SK-N-SH (cell line): ENCODE results near the gene STARD13. TPM values are rescaled to one million over a fixed set of nuclear protein-coding genes. Genes with fewer than 3 reads are reported as not detected.

Experiments used
- CTCF ChIA-PET: fragments of 300-600, 350-600 bp; formaldehyde crosslinking; extraction: SDS; loops from one replicate; lab custom pipeline; 2021; lab: Yijun Ruan, JAX
- POLR2A ChIA-PET: fragments of 350-600 bp; sonication (Branson Sonifier 250); formaldehyde crosslinking; extraction: SDS; loops from one replicate; lab custom pipeline; 2020; ENCODE audit warnings: antibody characterized with exemption, inconsistent platforms; lab: Yijun Ruan, JAX
- DNase-seq: peaks from one replicate; pipeline ENCODE4 v3.0.0; 2012
- H2AFZ ChIP-seq: fragments of 200-600 bp; sonication (generic); 2 replicates; pipeline ENCODE4 v1.8.1; 2016; ENCODE audit warnings: antibody characterized with exemption, mild to moderate bottlenecking, low read depth
- H3F3A ChIP-seq: fragments of 200-600 bp; sonication (generic); replicated peaks from 2 replicates; pipeline ENCODE3; 2016; ENCODE audit warnings: antibody characterized with exemption, mild to moderate bottlenecking; ENCODE audit not compliant: insufficient read depth
- H3K27ac ChIP-seq, 2 experiments: fragments of 200-500 bp in 1 of 2; fragments of 200-600 bp in 1 of 2; sonication (Bioruptor generic) in 1 of 2; sonication (generic), shearing (Covaris generic) in 1 of 2; 2 replicates each; pipeline versions ENCODE4 v1.5.1 to v1.6.1; 2014 to 2016; ENCODE audit warnings: low read depth in 2 of 2, inconsistent platforms in 1 of 2, low read length in 1 of 2, mild to moderate bottlenecking in 1 of 2, mixed read lengths in 1 of 2
- H3K27me3 ChIP-seq: fragments of 200-600 bp; sonication (generic), shearing (Covaris generic); 2 replicates; pipeline ENCODE4 v1.6.1; 2016; ENCODE audit warnings: mixed run types; ENCODE audit not compliant: insufficient read depth
- H3K36me3 ChIP-seq, 2 experiments: fragments of 200-500 bp in 1 of 2; fragments of 200-600 bp in 1 of 2; sonication (Bioruptor generic) in 1 of 2; sonication (generic) in 1 of 2; replicated peaks in 1 of 2; 2 replicates each; pipeline versions ENCODE3 to v1.5.1; 2014 to 2016; ENCODE audit warnings: low read length in 1 of 2, mild to moderate bottlenecking in 1 of 2; ENCODE audit not compliant: insufficient read depth in 2 of 2, control insufficient read depth in 1 of 2
- H3K4me1 ChIP-seq, 2 experiments: fragments of 200-500 bp in 1 of 2; fragments of 200-600 bp in 1 of 2; sonication (Bioruptor generic) in 1 of 2; sonication (generic), shearing (Covaris generic) in 1 of 2; 2 replicates each; pipeline versions ENCODE4 v1.5.1 to v1.6.1; 2014 to 2016; ENCODE audit warnings: low read depth in 1 of 2, low read length in 1 of 2, mixed run types in 1 of 2; ENCODE audit not compliant: insufficient read depth in 2 of 2, control insufficient read depth in 1 of 2
- H3K4me2 ChIP-seq: fragments of 200-600 bp; sonication (generic), shearing (Covaris generic); 2 replicates; pipeline ENCODE4 v1.6.1; 2017; ENCODE audit warnings: mixed run types
- H3K4me3 ChIP-seq, 2 experiments: fragments of 200-500 bp in 1 of 2; fragments of 200-600 bp in 1 of 2; sonication (Bioruptor generic) in 1 of 2; sonication (generic), shearing (Covaris generic) in 1 of 2; 2 replicates each; pipeline versions ENCODE4 v1.5.1 to v1.8.1; 2014 to 2016; ENCODE audit warnings: low read depth in 2 of 2, inconsistent platforms in 1 of 2, low read length in 1 of 2, mild to moderate bottlenecking in 1 of 2, mixed read lengths in 1 of 2, moderate library complexity in 1 of 2
- H3K79me2 ChIP-seq: fragments of 200-600 bp; sonication (generic); 2 replicates; pipeline ENCODE4 v1.8.1; 2017; ENCODE audit warnings: mild to moderate bottlenecking; ENCODE audit not compliant: insufficient read depth
- H3K9ac ChIP-seq: fragments of 200-600 bp; sonication (generic); 2 replicates; pipeline ENCODE4 v1.6.1; 2017; ENCODE audit warnings: mixed run types
- H3K9me2 ChIP-seq: fragments of 200-600 bp; sonication (generic); 2 replicates; pipeline ENCODE4 v1.6.1; 2017; ENCODE audit warnings: mixed run types
- H3K9me3 ChIP-seq: fragments of 200-600 bp; sonication (generic); 2 replicates; pipeline ENCODE4 v1.6.1; 2017; ENCODE audit warnings: mixed run types, mild to moderate bottlenecking, moderate library complexity
- H4K20me1 ChIP-seq: fragments of 200-600 bp; sonication (generic); 2 replicates; pipeline ENCODE4 v1.6.1; 2017; ENCODE audit warnings: mild to moderate bottlenecking, mixed run types; ENCODE audit not compliant: insufficient read depth
- CHD2 ChIP-seq: fragments of 150-350 bp; IDR thresholded peaks from 2 replicates; pipeline ENCODE4 v1.6.1; 2018; ENCODE audit warnings: low read length; ENCODE audit not compliant: partially characterized antibody
- EZH2phosphoT487 ChIP-seq: fragments of 200-600 bp; sonication (generic); IDR thresholded peaks from 2 replicates; pipeline ENCODE4 v1.6.1; 2017; ENCODE audit warnings: low read depth, mixed run types, mild to moderate bottlenecking, antibody characterized with exemption, moderate library complexity, borderline replicate concordance
- FOXJ3 ChIP-seq: sonication (generic); formaldehyde crosslinking; IDR thresholded peaks from 2 replicates; pipeline ENCODE4 v1.5.1; 2020; ENCODE audit warnings: mild to moderate bottlenecking, missing genetic modification reagents
- GABPA ChIP-seq: IDR thresholded peaks from 2 replicates; pipeline ENCODE4 v1.4.0; 2012; ENCODE audit warnings: low read depth, mild to moderate bottlenecking
- GATA2 ChIP-seq: sonication (generic); formaldehyde crosslinking; IDR thresholded peaks from 2 replicates; pipeline ENCODE4 v1.5.0; 2020; ENCODE audit warnings: mild to moderate bottlenecking, missing genetic modification reagents
- JUND ChIP-seq: IDR thresholded peaks from 2 replicates; pipeline ENCODE4 v1.4.0; 2012
- NRF1 ChIP-seq: IDR thresholded peaks from 2 replicates; pipeline ENCODE4 v1.6.1; 2012; ENCODE audit warnings: low read depth, mild to moderate bottlenecking, low read length
- RXRA ChIP-seq: IDR thresholded peaks from 2 replicates; pipeline ENCODE4 v1.4.0; 2012; ENCODE audit warnings: low read depth, mild to moderate bottlenecking, borderline replicate concordance
- SMC3 ChIP-seq: IDR thresholded peaks from 2 replicates; pipeline ENCODE4 v1.6.1; 2012; ENCODE audit warnings: low read depth, low read length, improper control_type of control experiment
- TEAD4 ChIP-seq: IDR thresholded peaks from 2 replicates; pipeline ENCODE4 v1.4.0; 2012; ENCODE audit warnings: mild to moderate bottlenecking, borderline replicate concordance; ENCODE audit not compliant: insufficient read depth
- YY1 ChIP-seq: IDR thresholded peaks from 2 replicates; pipeline ENCODE4 v1.4.0; 2012; ENCODE audit warnings: low read depth, mild to moderate bottlenecking
- WGBS: methylation state at CpG from one replicate; pipeline ENCODE4 v1.1.6; 2017; ENCODE audit warnings: low lambda C conversion rate; 5-methylcytosine and 5-hydroxymethylcytosine counted together
- polyA plus RNA-seq, 3 experiments: library from polyadenylated mRNA; depleted of rRNA; stranded (reverse); fragments of >200 nt; gene quantifications; 2 replicates each; pipeline ENCODE4 v1.2.3, GENCODE V29; 2012
- TF ChIP-seq, protein P1 (sequence below): fragments of 150-350 bp; IDR thresholded peaks from 2 replicates; pipeline ENCODE4 v1.6.1; 2017; ENCODE audit warnings: antibody characterized with exemption, low read length, low read depth, borderline replicate concordance
- TF ChIP-seq, protein P2 (sequence below): fragments of 200-600 bp; sonication (generic); IDR thresholded peaks from 2 replicates; pipeline ENCODE4 v1.6.1; 2017; ENCODE audit warnings: antibody characterized with exemption, mild to moderate bottlenecking, moderate library complexity
- TF ChIP-seq, protein P3 (sequence below): IDR thresholded peaks from 2 replicates; pipeline ENCODE4 v1.4.0; 2012; ENCODE audit warnings: low read depth, borderline replicate concordance
- TF ChIP-seq, protein P4 (sequence below): IDR thresholded peaks from 2 replicates; pipeline ENCODE4; 2012

STARD13 gene
- polyA plus RNA-seq, 1 of the 3 experiments (the other 2 are of a cell fraction) = 5.7 TPM

DNA sequence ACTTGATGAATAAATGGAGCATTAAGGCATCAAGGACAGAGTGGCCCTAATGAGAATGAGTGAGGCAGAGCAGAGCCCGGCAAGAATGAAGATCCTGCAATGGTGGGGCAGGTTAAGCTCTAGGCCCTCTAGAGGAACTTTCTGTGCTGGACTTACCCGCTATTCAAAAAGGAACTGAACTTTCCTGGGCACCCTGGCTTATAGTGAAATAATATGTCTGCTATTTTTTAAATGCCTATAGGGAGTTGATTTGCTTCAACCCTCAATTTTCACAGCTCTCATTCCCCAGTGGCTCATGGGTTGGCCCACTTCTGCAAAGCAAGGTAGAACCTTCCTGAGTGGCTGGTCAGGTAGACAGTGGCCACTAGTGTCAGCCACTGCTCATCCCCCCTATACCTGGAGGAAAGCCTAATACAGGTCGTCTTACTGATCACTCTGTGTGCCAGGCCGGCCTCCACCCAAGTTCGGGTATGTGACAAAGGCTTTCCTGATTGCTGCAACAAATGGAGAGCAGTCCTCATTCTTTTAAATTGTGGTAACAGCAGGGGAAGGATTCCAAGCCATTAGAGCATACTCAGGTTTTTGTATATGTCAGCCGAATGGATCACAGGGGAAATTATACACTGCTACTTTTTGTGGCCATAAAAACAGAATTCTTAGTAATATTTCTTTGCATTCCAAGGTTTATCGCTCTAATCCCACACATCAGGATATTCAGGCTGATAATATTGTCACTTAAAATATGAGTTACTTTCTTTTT lies 166.4 kb downstream of the STARD13 start:
- no peak overlapping the region for H2AFZ ChIP-seq
- H3K4me2 ChIP-seq = peak overlapping the region; percentile 55
- peaks cover 26 to 34% of the 10 kb centered on the region in 2 experiments for H3K4me1 ChIP-seq
- peaks cover 22 to 35% of the 10 kb centered on the region in 2 experiments for H3K36me3 ChIP-seq
- no peaks in the 10 kb centered on the region for H3K27me3 ChIP-seq
- no peaks in the 10 kb centered on the region for H3K9me2 ChIP-seq
- ChIA-PET POLR2A (no interaction called here), CTCF (interaction anchor here (0.5 to 1.2 kb wide), 2 partner anchors 10 to 514 kb away, joined by 4 read pairs; no protein-coding TSS in a partner anchor)
- no peak overlapping the region for H3K4me3 ChIP-seq
- peak overlapping the region; percentile 76 to 87 for H3K27ac ChIP-seq
- H3K79me2 ChIP-seq = no peaks in the 10 kb centered on the region
- TF ChIP-seq JUND (no peak), YY1 (no peak), CHD2 (no peak), GABPA (no peak), FOXJ3 (no peak), GATA2 (no peak)
- TF ChIP-seq, protein P1, sequence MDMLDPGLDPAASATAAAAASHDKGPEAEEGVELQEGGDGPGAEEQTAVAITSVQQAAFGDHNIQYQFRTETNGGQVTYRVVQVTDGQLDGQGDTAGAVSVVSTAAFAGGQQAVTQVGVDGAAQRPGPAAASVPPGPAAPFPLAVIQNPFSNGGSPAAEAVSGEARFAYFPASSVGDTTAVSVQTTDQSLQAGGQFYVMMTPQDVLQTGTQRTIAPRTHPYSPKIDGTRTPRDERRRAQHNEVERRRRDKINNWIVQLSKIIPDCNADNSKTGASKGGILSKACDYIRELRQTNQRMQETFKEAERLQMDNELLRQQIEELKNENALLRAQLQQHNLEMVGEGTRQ = no peak
- TF ChIP-seq, protein P2, sequence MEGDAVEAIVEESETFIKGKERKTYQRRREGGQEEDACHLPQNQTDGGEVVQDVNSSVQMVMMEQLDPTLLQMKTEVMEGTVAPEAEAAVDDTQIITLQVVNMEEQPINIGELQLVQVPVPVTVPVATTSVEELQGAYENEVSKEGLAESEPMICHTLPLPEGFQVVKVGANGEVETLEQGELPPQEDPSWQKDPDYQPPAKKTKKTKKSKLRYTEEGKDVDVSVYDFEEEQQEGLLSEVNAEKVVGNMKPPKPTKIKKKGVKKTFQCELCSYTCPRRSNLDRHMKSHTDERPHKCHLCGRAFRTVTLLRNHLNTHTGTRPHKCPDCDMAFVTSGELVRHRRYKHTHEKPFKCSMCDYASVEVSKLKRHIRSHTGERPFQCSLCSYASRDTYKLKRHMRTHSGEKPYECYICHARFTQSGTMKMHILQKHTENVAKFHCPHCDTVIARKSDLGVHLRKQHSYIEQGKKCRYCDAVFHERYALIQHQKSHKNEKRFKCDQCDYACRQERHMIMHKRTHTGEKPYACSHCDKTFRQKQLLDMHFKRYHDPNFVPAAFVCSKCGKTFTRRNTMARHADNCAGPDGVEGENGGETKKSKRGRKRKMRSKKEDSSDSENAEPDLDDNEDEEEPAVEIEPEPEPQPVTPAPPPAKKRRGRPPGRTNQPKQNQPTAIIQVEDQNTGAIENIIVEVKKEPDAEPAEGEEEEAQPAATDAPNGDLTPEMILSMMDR = no peak
- no peak overlapping the region; the same call in 1 of the 2 replicates for H3K9ac ChIP-seq
- H3F3A ChIP-seq = peaks cover 33% of the 10 kb centered on the region
- H4K20me1 ChIP-seq = no peaks in the 10 kb centered on the region
- no peaks in the 10 kb centered on the region for H3K9me3 ChIP-seq
- WGBS = 77% methylated on average over 6 of the region's 7 CpGs
- no peak for DNase-seq

DNA sequence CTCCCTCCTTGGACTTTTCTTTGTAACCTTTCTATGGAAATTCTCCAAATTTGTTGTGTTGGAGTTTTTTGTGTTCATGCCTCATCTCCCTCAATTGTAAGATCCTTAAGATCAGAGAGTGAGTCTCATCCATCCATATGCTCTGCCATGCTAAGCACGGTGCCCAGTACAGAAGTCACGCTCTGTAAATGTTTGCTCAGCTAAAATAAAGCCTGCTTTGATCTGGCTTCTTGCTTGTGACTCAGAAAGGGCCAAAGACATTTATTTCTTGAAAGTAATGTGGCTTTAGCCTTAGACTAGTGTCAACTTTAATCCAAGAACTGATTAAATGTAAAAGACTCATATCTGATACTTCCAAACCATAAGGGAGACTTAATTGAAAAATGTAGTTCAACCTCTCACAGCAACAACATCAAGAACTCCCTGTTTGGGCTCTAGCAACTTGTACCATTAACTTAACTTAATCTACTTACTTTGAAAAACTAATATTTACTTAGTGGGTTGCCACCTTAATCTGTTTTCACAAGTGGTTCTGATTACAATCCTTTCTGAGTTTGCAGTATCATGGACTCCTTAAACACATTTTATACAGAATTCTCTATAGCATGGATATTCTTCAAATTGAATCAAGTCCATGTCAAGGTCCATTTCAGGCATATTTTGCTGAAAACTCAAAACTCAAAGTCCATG lies 169.1 kb downstream of the STARD13 start:
- DNase-seq = no peak
- POLR2A ChIA-PET = no interaction called here

More for the DNA sequence above, 169.1 kb downstream of the STARD13 start:
- H2AFZ ChIP-seq = no peak overlapping the region
- no peaks in the 10 kb centered on the region for H3K9me3 ChIP-seq
- 98% methylated on average over 2 of the region's 2 CpGs for WGBS
- H3K4me2 ChIP-seq = no peak overlapping the region
- no peaks in the 10 kb centered on the region for H4K20me1 ChIP-seq
- peaks cover 40 to 42% of the 10 kb centered on the region in 2 experiments for H3K36me3 ChIP-seq
- no peaks in the 10 kb centered on the region for H3K27me3 ChIP-seq
- H3F3A ChIP-seq = peaks cover 21% of the 10 kb centered on the region
- no peak overlapping the region for H3K9ac ChIP-seq
- no peak overlapping the region for H3K4me3 ChIP-seq
- no peaks in the 10 kb centered on the region for H3K79me2 ChIP-seq
- TF ChIP-seq NRF1 (no peak), SMC3 (no peak), EZH2phosphoT487 (no peak), GATA2 (no peak), TEAD4 (no peak), YY1 (no peak), FOXJ3 (no peak), RXRA (no peak)
- TF ChIP-seq, protein P1 = no peak
- TF ChIP-seq, protein P3, sequence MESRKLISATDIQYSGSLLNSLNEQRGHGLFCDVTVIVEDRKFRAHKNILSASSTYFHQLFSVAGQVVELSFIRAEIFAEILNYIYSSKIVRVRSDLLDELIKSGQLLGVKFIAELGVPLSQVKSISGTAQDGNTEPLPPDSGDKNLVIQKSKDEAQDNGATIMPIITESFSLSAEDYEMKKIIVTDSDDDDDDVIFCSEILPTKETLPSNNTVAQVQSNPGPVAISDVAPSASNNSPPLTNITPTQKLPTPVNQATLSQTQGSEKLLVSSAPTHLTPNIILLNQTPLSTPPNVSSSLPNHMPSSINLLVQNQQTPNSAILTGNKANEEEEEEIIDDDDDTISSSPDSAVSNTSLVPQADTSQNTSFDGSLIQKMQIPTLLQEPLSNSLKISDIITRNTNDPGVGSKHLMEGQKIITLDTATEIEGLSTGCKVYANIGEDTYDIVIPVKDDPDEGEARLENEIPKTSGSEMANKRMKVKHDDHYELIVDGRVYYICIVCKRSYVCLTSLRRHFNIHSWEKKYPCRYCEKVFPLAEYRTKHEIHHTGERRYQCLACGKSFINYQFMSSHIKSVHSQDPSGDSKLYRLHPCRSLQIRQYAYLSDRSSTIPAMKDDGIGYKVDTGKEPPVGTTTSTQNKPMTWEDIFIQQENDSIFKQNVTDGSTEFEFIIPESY = no peak
- TF ChIP-seq, protein P4, sequence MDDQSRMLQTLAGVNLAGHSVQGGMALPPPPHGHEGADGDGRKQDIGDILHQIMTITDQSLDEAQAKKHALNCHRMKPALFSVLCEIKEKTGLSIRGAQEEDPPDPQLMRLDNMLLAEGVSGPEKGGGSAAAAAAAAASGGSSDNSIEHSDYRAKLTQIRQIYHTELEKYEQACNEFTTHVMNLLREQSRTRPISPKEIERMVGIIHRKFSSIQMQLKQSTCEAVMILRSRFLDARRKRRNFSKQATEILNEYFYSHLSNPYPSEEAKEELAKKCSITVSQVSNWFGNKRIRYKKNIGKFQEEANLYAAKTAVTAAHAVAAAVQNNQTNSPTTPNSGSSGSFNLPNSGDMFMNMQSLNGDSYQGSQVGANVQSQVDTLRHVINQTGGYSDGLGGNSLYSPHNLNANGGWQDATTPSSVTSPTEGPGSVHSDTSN = no peak
- no peak overlapping the region for H3K27ac ChIP-seq
- no peaks in the 10 kb centered on the region for H3K9me2 ChIP-seq
- CTCF ChIA-PET = no interaction called here
- peaks cover 16 to 25% of the 10 kb centered on the region in 2 experiments for H3K4me1 ChIP-seq
